HEK293 (cell line): ENCODE results near the gene INTS13.

Source experiments
- ZNF423 ChIP-seq: fragments of 450-650 bp; formaldehyde crosslinking; IDR thresholded peaks from 2 replicates; pipeline ENCODE4 v1.5.1; 2016; ENCODE audit warnings: missing biosample characterization, missing genetic modification characterization
- TF ChIP-seq, protein P1 (sequence below): fragments of 450-650 bp; formaldehyde crosslinking; IDR thresholded peaks from 2 replicates; pipeline ENCODE4 v1.5.1; 2016; ENCODE audit warnings: missing biosample characterization, missing genetic modification characterization
- TF ChIP-seq, protein P2 (sequence below): fragments of 450-650 bp; formaldehyde crosslinking; IDR thresholded peaks from 2 replicates; pipeline ENCODE4 v1.5.1; 2016; ENCODE audit warnings: missing biosample characterization, missing genetic modification characterization

DNA sequence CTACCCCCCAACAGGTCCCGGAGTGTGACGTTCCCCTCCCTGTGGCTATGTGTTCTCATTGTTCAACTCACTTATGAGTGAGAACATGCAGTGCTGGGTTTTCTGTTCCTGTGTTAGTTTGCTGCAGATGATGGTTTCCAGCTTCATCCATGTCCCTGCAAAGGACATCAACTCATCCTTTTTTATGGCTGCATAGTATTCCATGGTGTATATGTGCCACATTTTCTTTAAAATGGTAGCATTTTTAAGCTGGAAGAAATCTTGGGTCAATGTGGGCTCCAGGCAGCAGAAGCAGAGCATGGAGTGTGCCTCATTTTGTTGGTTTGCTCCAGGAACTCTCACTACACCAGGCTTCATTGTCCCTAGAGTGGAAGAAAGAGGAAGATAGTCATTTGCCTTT, 57.2 kb downstream of the INTS13 start:
- TF ChIP-seq, protein P1, sequence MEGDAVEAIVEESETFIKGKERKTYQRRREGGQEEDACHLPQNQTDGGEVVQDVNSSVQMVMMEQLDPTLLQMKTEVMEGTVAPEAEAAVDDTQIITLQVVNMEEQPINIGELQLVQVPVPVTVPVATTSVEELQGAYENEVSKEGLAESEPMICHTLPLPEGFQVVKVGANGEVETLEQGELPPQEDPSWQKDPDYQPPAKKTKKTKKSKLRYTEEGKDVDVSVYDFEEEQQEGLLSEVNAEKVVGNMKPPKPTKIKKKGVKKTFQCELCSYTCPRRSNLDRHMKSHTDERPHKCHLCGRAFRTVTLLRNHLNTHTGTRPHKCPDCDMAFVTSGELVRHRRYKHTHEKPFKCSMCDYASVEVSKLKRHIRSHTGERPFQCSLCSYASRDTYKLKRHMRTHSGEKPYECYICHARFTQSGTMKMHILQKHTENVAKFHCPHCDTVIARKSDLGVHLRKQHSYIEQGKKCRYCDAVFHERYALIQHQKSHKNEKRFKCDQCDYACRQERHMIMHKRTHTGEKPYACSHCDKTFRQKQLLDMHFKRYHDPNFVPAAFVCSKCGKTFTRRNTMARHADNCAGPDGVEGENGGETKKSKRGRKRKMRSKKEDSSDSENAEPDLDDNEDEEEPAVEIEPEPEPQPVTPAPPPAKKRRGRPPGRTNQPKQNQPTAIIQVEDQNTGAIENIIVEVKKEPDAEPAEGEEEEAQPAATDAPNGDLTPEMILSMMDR (tag by site-specific recombination): no peak
- TF ChIP-seq, protein P2, sequence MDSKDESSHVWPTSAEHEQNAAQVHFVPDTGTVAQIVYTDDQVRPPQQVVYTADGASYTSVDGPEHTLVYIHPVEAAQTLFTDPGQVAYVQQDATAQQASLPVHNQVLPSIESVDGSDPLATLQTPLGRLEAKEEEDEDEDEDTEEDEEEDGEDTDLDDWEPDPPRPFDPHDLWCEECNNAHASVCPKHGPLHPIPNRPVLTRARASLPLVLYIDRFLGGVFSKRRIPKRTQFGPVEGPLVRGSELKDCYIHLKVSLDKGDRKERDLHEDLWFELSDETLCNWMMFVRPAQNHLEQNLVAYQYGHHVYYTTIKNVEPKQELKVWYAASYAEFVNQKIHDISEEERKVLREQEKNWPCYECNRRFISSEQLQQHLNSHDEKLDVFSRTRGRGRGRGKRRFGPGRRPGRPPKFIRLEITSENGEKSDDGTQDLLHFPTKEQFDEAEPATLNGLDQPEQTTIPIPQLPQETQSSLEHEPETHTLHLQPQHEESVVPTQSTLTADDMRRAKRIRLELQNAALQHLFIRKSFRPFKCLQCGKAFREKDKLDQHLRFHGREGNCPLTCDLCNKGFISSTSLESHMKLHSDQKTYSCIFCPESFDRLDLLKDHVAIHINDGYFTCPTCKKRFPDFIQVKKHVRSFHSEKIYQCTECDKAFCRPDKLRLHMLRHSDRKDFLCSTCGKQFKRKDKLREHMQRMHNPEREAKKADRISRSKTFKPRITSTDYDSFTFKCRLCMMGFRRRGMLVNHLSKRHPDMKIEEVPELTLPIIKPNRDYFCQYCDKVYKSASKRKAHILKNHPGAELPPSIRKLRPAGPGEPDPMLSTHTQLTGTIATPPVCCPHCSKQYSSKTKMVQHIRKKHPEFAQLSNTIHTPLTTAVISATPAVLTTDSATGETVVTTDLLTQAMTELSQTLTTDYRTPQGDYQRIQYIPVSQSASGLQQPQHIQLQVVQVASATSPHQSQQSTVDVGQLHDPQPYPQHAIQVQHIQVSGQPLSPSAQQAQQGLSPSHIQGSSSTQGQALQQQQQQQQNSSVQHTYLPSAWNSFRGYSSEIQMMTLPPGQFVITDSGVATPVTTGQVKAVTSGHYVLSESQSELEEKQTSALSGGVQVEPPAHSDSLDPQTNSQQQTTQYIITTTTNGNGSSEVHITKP (tag by site-specific recombination): no peak
- no peak for TF ChIP-seq ZNF423
